ENCODE data around the gene CDK14. TPM values are rescaled to one million over a fixed set of nuclear protein-coding genes. Genes with fewer than 3 reads are reported as not detected.

Gene CDK14
- polyA plus RNA-seq, 1 donor from 2014 or later: 25.1 TPM

DNA sequence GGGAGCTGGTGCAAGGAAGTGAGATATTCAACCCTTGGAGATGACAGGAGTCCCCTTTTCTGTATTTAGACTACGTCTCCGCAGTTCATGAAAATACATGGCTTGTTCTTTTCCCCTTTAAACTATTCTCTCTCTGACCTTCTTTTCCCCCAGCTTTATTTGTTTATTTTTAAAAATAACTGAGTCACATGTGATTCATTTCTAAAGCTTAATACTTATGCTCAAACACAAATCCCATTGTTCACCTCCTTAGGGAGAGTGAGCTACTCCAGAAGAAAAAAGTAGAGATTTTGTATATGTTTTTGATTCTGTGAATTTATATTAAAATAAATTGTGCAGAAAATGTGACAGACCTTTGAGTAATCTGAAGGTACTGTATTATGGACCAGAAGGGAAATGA is 632.2 kb downstream of the CDK14 start:
- Histone ChIP-seq H3K79me2 (replicated peaks; ENCODE audit: insufficient read depth, low read length) (no peaks in the 10 kb centered on the region), H3K27ac (ENCODE audit: low read length) (no peak overlapping the region), H3K9ac (ENCODE audit: low read length) (no peak overlapping the region), H3K4me2 (ENCODE audit: low read length) (no peak overlapping the region), H3K36me3 (ENCODE audit: insufficient read depth, low read length) (no peaks in the 10 kb centered on the region), H4K20me1 (ENCODE audit: insufficient read depth) (no peaks in the 10 kb centered on the region), H3F3A (ENCODE audit: insufficient read depth, low read length, poor library complexity, severe bottlenecking) (no peaks in the 10 kb centered on the region), H3K9me3 (ENCODE audit: low read length) (no peaks in the 10 kb centered on the region), H3K4me3 (ENCODE audit: low read length) (no peak overlapping the region), H2AFZ (ENCODE audit: low read depth, low read length) (no peak overlapping the region), H3K9me2 (ENCODE audit: insufficient read depth, low read length) (no peaks in the 10 kb centered on the region), H3K27me3 (ENCODE audit: insufficient read depth, low read depth, low read length) (no peaks in the 10 kb centered on the region)
- TF ChIP-seq TAF1 (IDR thresholded peaks at IDR 0.05; ENCODE audit: low read depth): no peak
- TF ChIP-seq SMC3 (conservative IDR thresholded peaks at IDR 0.05; ENCODE audit: poor library complexity): no peak
- TF ChIP-seq EP300 (conservative IDR thresholded peaks at IDR 0.05; ENCODE audit: poor library complexity, severe bottlenecking): no peak
- TF ChIP-seq, protein P1, sequence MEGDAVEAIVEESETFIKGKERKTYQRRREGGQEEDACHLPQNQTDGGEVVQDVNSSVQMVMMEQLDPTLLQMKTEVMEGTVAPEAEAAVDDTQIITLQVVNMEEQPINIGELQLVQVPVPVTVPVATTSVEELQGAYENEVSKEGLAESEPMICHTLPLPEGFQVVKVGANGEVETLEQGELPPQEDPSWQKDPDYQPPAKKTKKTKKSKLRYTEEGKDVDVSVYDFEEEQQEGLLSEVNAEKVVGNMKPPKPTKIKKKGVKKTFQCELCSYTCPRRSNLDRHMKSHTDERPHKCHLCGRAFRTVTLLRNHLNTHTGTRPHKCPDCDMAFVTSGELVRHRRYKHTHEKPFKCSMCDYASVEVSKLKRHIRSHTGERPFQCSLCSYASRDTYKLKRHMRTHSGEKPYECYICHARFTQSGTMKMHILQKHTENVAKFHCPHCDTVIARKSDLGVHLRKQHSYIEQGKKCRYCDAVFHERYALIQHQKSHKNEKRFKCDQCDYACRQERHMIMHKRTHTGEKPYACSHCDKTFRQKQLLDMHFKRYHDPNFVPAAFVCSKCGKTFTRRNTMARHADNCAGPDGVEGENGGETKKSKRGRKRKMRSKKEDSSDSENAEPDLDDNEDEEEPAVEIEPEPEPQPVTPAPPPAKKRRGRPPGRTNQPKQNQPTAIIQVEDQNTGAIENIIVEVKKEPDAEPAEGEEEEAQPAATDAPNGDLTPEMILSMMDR (IDR thresholded peaks at IDR 0.05; ENCODE audit: poor library complexity, severe bottlenecking): no peak
- TF ChIP-seq RAD21 (conservative IDR thresholded peaks at IDR 0.05): no peak
- TF ChIP-seq EZH2 (IDR thresholded peaks at IDR 0.05; ENCODE audit: borderline replicate concordance, insufficient read depth, low read length, poor library complexity, severe bottlenecking): no peak
- TF ChIP-seq POLR2AphosphoS5 (IDR thresholded peaks at IDR 0.05): no peak
- TF ChIP-seq, protein P2, sequence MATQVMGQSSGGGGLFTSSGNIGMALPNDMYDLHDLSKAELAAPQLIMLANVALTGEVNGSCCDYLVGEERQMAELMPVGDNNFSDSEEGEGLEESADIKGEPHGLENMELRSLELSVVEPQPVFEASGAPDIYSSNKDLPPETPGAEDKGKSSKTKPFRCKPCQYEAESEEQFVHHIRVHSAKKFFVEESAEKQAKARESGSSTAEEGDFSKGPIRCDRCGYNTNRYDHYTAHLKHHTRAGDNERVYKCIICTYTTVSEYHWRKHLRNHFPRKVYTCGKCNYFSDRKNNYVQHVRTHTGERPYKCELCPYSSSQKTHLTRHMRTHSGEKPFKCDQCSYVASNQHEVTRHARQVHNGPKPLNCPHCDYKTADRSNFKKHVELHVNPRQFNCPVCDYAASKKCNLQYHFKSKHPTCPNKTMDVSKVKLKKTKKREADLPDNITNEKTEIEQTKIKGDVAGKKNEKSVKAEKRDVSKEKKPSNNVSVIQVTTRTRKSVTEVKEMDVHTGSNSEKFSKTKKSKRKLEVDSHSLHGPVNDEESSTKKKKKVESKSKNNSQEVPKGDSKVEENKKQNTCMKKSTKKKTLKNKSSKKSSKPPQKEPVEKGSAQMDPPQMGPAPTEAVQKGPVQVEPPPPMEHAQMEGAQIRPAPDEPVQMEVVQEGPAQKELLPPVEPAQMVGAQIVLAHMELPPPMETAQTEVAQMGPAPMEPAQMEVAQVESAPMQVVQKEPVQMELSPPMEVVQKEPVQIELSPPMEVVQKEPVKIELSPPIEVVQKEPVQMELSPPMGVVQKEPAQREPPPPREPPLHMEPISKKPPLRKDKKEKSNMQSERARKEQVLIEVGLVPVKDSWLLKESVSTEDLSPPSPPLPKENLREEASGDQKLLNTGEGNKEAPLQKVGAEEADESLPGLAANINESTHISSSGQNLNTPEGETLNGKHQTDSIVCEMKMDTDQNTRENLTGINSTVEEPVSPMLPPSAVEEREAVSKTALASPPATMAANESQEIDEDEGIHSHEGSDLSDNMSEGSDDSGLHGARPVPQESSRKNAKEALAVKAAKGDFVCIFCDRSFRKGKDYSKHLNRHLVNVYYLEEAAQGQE (IDR thresholded peaks at IDR 0.05; ENCODE audit: borderline replicate concordance): no peak
- TF ChIP-seq MXI1 (conservative IDR thresholded peaks at IDR 0.05; ENCODE audit: poor library complexity, severe bottlenecking): no peak

DNA sequence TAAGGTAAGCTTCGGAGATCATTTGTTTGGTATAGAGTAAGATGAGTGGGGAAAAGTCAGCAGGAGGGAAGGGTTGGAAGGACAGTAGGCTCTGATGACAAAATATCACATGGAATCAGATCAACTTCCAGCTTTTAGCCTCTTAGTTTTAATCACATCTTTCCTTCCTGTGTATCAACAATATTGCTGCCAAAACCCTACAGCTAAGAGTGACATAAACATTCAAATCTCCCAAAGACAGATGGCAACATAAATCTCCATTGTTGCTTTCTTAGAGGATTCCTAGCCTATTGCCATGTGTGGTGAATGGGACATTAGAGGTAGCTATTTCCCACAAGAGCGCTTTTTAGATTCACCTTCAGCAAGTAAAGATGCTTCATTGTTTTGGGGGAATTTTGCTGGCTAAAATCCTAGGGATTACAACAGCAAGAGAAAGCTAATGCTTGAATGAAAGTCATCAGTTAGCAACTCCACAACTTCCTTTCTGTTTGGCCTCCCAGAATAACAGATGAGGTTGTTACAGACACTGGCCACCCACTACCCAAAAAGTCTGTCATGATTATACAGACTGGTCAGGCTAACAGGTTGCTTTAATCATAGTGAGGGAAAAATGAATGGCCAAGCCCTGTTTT is 632.9 kb downstream of the CDK14 start:
- no peaks in the 10 kb centered on the region for H3K36me3 ChIP-seq (ENCODE audit: insufficient read depth, low read length)
- no peaks in the 10 kb centered on the region for H3F3A ChIP-seq (ENCODE audit: insufficient read depth, low read length, poor library complexity, severe bottlenecking)
- no peaks in the 10 kb centered on the region for H4K20me1 ChIP-seq (ENCODE audit: insufficient read depth)
- no peak overlapping the region for H3K27ac ChIP-seq (ENCODE audit: low read length)
- H3K9me3 ChIP-seq (ENCODE audit: low read length): no peaks in the 10 kb centered on the region
- no peak overlapping the region for H2AFZ ChIP-seq (ENCODE audit: low read depth, low read length)
- H3K9ac ChIP-seq (ENCODE audit: low read length): no peak overlapping the region
- no peak overlapping the region for H3K4me3 ChIP-seq (ENCODE audit: low read length)
- TF ChIP-seq, protein P1 (IDR thresholded peaks at IDR 0.05; ENCODE audit: poor library complexity, severe bottlenecking): no peak
- H3K4me2 ChIP-seq (ENCODE audit: low read length): no peak overlapping the region
- no peaks in the 10 kb centered on the region for H3K9me2 ChIP-seq (ENCODE audit: insufficient read depth, low read length)
- no peaks in the 10 kb centered on the region for H3K79me2 ChIP-seq (replicated peaks; ENCODE audit: insufficient read depth, low read length)
- no peaks in the 10 kb centered on the region for H3K27me3 ChIP-seq (ENCODE audit: insufficient read depth, low read depth, low read length)
